MM.1S (cell line): ENCODE measurements around the gene HGF.

Experiments used
- DNase-seq: peaks from one replicate; pipeline ENCODE4 v3.0.0-alpha.2; 2015
- H2AFZ ChIP-seq: fragments of 300-600 bp; sonication (generic); 2 replicates; pipeline ENCODE4 v1.6.0; 2016; ENCODE audit warnings: antibody characterized with exemption, low read length
- H3F3A ChIP-seq: fragments of 300-600 bp; sonication (generic); 2 replicates; pipeline ENCODE4 v1.6.1; 2016; ENCODE audit warnings: mild to moderate bottlenecking, antibody characterized with exemption, low read length, moderate library complexity, mixed read lengths; ENCODE audit not compliant: insufficient read depth
- H3K27ac ChIP-seq: fragments of 300-600 bp; sonication (generic); 2 replicates; pipeline ENCODE4 v1.5.1; 2016; ENCODE audit warnings: mild to moderate bottlenecking, low read length
- H3K27me3 ChIP-seq: fragments of 300-600 bp; sonication (generic); replicated peaks from 2 replicates; pipeline ENCODE4 v1.6.0; 2016; ENCODE audit warnings: low read length; ENCODE audit not compliant: insufficient read depth
- H3K36me3 ChIP-seq: fragments of 300-600 bp; sonication (generic); replicated peaks from 2 replicates; pipeline ENCODE4 v1.6.1; 2016; ENCODE audit warnings: mild to moderate bottlenecking, low read length, mixed read lengths; ENCODE audit not compliant: insufficient read depth
- H3K4me1 ChIP-seq: fragments of 300-600 bp; sonication (generic); 2 replicates; pipeline ENCODE4 v1.6.1; 2016; ENCODE audit warnings: low read length, mixed read lengths
- H3K4me2 ChIP-seq: fragments of 300-600 bp; sonication (generic); 2 replicates; pipeline ENCODE4 v1.6.0; 2016; ENCODE audit warnings: low read depth, low read length
- H3K4me3 ChIP-seq: fragments of 300-600 bp; sonication (generic); 2 replicates; pipeline ENCODE4 v1.5.1; 2016; ENCODE audit warnings: low read length, mixed read lengths
- H3K79me2 ChIP-seq: fragments of 300-600 bp; sonication (generic); 2 replicates; pipeline ENCODE4 v1.6.1; 2016; ENCODE audit warnings: mixed run types, low read length, mixed read lengths
- H3K9ac ChIP-seq: fragments of 300-600 bp; sonication (generic); 2 replicates; pipeline ENCODE4 v1.6.1; 2016; ENCODE audit warnings: low read length, mixed read lengths
- H3K9me2 ChIP-seq: fragments of 300-600 bp; sonication (generic); replicated peaks from 2 replicates; pipeline ENCODE4 v1.6.1; 2016; ENCODE audit warnings: mild to moderate bottlenecking, low read length, mixed read lengths; ENCODE audit not compliant: insufficient read depth
- H3K9me3 ChIP-seq: fragments of 300-600 bp; sonication (generic); replicated peaks from 2 replicates; pipeline ENCODE4 v1.6.1; 2016; ENCODE audit warnings: mild to moderate bottlenecking, low read length, mixed read lengths; ENCODE audit not compliant: insufficient read depth
- H4K20me1 ChIP-seq: fragments of 300-600 bp; sonication (generic); 2 replicates; pipeline ENCODE4 v1.6.1; 2016; ENCODE audit warnings: mild to moderate bottlenecking, low read length, moderate library complexity, mixed read lengths; ENCODE audit not compliant: insufficient read depth
- EZH2 ChIP-seq: fragments of 300-600 bp; sonication (generic); optimal IDR thresholded peaks from 2 replicates; pipeline ENCODE3; 2017; ENCODE audit warnings: low read depth, mild to moderate bottlenecking, antibody characterized with exemption, low read length, mixed read lengths
- EZH2phosphoT487 ChIP-seq: fragments of 300-600 bp; sonication (generic); IDR thresholded peaks from 2 replicates; pipeline ENCODE4 v1.6.1; 2018; ENCODE audit warnings: antibody characterized with exemption, low read length
- TF ChIP-seq, protein P1 (sequence below): fragments of 300-600 bp; sonication (generic); IDR thresholded peaks from 2 replicates; pipeline ENCODE4 v1.5.1; 2016; ENCODE audit warnings: antibody characterized with exemption, low read length, mixed read lengths

The HGF gene

DNA sequence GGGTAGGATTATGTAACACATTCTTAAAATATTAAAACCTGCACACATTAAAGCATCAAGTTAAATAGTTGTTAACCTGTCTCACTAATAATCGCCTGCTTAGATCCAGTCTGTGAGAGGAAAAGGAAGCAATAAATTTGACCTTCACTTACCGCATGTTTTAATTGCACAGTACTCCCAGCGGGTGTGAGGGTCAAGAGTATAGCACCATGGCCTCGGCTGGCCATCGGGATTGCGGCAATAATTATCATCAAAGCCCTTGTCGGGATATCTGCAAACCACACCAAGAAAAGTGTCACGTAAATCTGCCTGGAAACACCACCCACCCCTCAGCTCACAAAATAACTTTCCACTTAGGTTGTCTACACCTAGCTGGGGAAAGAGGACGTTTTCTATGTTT is 26.6 kb downstream of the HGF start:
- no peak overlapping the region for H3K9ac ChIP-seq
- H3K36me3 ChIP-seq, result no peaks in the 10 kb centered on the region
- H3K4me1 ChIP-seq, result no peaks in the 10 kb centered on the region
- no peak overlapping the region for H3K4me2 ChIP-seq
- H3F3A ChIP-seq, result no peaks in the 10 kb centered on the region
- no peaks in the 10 kb centered on the region for H4K20me1 ChIP-seq
- no peak overlapping the region for H3K4me3 ChIP-seq
- no peak overlapping the region for H2AFZ ChIP-seq
- H3K79me2 ChIP-seq, result no peaks in the 10 kb centered on the region
- H3K9me2 ChIP-seq, result no peaks in the 10 kb centered on the region
- H3K27me3 ChIP-seq, result no peaks in the 10 kb centered on the region
- H3K27ac ChIP-seq, result no peak overlapping the region
- H3K9me3 ChIP-seq, result no peaks in the 10 kb centered on the region
- TF ChIP-seq EZH2phosphoT487 (no peak), EZH2 (no peak)
- TF ChIP-seq, protein P1, sequence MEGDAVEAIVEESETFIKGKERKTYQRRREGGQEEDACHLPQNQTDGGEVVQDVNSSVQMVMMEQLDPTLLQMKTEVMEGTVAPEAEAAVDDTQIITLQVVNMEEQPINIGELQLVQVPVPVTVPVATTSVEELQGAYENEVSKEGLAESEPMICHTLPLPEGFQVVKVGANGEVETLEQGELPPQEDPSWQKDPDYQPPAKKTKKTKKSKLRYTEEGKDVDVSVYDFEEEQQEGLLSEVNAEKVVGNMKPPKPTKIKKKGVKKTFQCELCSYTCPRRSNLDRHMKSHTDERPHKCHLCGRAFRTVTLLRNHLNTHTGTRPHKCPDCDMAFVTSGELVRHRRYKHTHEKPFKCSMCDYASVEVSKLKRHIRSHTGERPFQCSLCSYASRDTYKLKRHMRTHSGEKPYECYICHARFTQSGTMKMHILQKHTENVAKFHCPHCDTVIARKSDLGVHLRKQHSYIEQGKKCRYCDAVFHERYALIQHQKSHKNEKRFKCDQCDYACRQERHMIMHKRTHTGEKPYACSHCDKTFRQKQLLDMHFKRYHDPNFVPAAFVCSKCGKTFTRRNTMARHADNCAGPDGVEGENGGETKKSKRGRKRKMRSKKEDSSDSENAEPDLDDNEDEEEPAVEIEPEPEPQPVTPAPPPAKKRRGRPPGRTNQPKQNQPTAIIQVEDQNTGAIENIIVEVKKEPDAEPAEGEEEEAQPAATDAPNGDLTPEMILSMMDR, result no peak
- DNase-seq, result no peak

DNA sequence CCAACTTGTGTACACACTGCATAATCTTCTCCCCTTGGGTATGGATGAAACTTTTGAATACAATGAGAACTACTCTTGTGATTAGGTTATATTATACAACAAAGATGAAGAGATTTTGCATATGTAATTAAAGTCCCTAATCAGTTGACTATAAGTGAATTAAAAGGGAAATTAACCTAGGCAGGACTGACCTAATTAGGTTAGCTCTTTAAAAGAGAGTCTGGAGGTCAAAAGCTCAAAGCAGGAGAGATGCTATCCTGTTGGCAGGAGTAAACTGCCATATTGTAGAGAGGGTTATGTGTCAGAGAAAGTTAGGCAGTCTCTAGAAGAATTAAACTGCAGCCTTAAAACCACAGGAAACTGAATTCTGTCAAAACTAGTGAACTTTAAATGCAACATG is 29.4 kb downstream of the HGF start:
- Histone ChIP-seq H3F3A (no peaks in the 10 kb centered on the region), H4K20me1 (no peaks in the 10 kb centered on the region), H3K9ac (no peak overlapping the region), H3K9me3 (no peaks in the 10 kb centered on the region), H3K4me1 (no peaks in the 10 kb centered on the region), H3K9me2 (no peaks in the 10 kb centered on the region), H3K27me3 (no peaks in the 10 kb centered on the region), H3K4me3 (no peak overlapping the region), H3K4me2 (no peak overlapping the region), H2AFZ (no peak overlapping the region), H3K79me2 (no peaks in the 10 kb centered on the region), H3K36me3 (no peaks in the 10 kb centered on the region), H3K27ac (no peak overlapping the region)
- TF ChIP-seq EZH2 (no peak), EZH2phosphoT487 (no peak)
- TF ChIP-seq, protein P1, result no peak
- no peak for DNase-seq

DNA sequence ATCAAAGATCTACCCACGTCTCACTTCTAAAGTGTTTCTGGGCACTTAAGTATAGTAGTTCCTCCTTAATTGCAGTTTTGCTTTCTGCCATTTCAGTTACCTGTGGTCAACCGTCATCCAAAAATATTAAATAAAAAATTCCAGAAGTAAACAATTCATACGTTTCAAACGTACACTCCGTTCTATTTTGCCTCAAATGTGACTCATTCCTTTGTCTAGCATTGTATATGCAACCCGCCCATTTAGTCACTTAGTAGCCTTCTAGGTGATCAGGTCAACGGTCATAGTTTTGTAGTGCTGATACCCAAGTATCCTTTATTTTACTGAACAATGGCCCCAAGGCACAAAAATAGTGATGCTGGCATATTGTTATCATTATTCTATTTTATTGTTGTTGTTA is 33.8 kb downstream of the HGF start:
- Histone ChIP-seq H3K4me3 (no peak overlapping the region), H3K4me1 (no peaks in the 10 kb centered on the region), H3K79me2 (no peaks in the 10 kb centered on the region), H3K9me2 (no peaks in the 10 kb centered on the region), H3K27me3 (no peaks in the 10 kb centered on the region), H3K4me2 (no peak overlapping the region), H3F3A (no peaks in the 10 kb centered on the region), H3K9me3 (no peaks in the 10 kb centered on the region), H3K27ac (no peak overlapping the region), H3K36me3 (no peaks in the 10 kb centered on the region), H3K9ac (no peak overlapping the region), H2AFZ (no peak overlapping the region), H4K20me1 (no peaks in the 10 kb centered on the region)
- TF ChIP-seq, protein P1, result no peak
- TF ChIP-seq EZH2phosphoT487, result no peak
- TF ChIP-seq EZH2, result no peak
- no peak for DNase-seq
